CD4-positive, CD25-positive, alpha-beta regulatory T cell (primary cell): Measurements from ENCODE around the gene AOPEP. TPM values are rescaled to one million over a fixed set of nuclear protein-coding genes. Genes with fewer than 3 reads are reported as not detected.

Experiments
- ATAC-seq, 2 donors: fragments of 150-1000 bp; cut with Tn5 transposase; one replicate each; pipeline ENCODE4 v1.10.0; 2021; ENCODE audit warnings: low read depth in 2 of 2, moderate number of reproducible peaks in 2 of 2, moderate library complexity in 1 of 2
- DNase-seq, 3 donors: peaks; one replicate each; pipeline versions ENCODE4 v3.0.0 to v3.0.0-alpha.2; 2012 to 2022; ENCODE audit warnings: mixed read lengths in 1 of 3
- H3K27ac ChIP-seq: one replicate; pipeline ENCODE4 v1.7.0; 2013; ENCODE audit warnings: mild to moderate bottlenecking, low read length; ENCODE audit not compliant: insufficient read depth, poor library complexity, severe bottlenecking
- H3K27me3 ChIP-seq: one replicate; pipeline ENCODE4 v1.7.0; 2013; ENCODE audit warnings: low read length; ENCODE audit not compliant: control insufficient read depth, insufficient read depth
- H3K36me3 ChIP-seq: one replicate; pipeline ENCODE4 v1.7.0; 2013; ENCODE audit warnings: mild to moderate bottlenecking, low read length, moderate library complexity; ENCODE audit not compliant: control insufficient read depth, insufficient read depth
- H3K4me1 ChIP-seq: 2 replicates; pipeline ENCODE4 v1.7.0; 2013; ENCODE audit warnings: mild to moderate bottlenecking, low read length; ENCODE audit not compliant: insufficient read depth, control insufficient read depth, poor library complexity, severe bottlenecking
- H3K4me3 ChIP-seq: one replicate; pipeline ENCODE4 v1.7.0; 2013; ENCODE audit warnings: low read depth, mild to moderate bottlenecking, low read length, moderate library complexity
- H3K9me3 ChIP-seq, 2 experiments: 1 replicate in 1 of 2; 2 replicates in 1 of 2; pipeline ENCODE4 v1.7.0; 2013; ENCODE audit warnings: low read length in 2 of 2, mild to moderate bottlenecking in 1 of 2, moderate library complexity in 1 of 2; ENCODE audit not compliant: control insufficient read depth in 2 of 2
- H3K27ac Mint-ChIP-seq, 3 donors: one replicate each; pipeline ENCODE4 v1.8.0; 2020 to 2022; ENCODE audit warnings: mild to moderate bottlenecking in 3 of 3, mixed read lengths in 3 of 3, moderate library complexity in 2 of 3
- H3K27me3 Mint-ChIP-seq: one replicate; pipeline ENCODE4 v1.8.0; 2022; ENCODE audit warnings: mild to moderate bottlenecking, mixed read lengths
- H3K36me3 Mint-ChIP-seq: one replicate; pipeline ENCODE4 v1.8.0; 2020; ENCODE audit warnings: mixed read lengths
- H3K4me1 Mint-ChIP-seq, 4 donors: one replicate each; pipeline ENCODE4 v1.8.0; 2020 to 2022; ENCODE audit warnings: mixed read lengths in 4 of 4, mild to moderate bottlenecking in 1 of 4
- H3K4me3 Mint-ChIP-seq, 4 donors: one replicate each; pipeline ENCODE4 v1.8.0; 2020 to 2022; ENCODE audit warnings: mild to moderate bottlenecking in 4 of 4, mixed read lengths in 4 of 4, moderate library complexity in 3 of 4
- H3K9me3 Mint-ChIP-seq, 7 donors: one replicate each; pipeline ENCODE4 v1.8.0; 2020 to 2022; ENCODE audit warnings: mixed read lengths in 7 of 7, mild to moderate bottlenecking in 3 of 7, moderate library complexity in 2 of 7
- polyA plus RNA-seq, 4 donors: library from polyadenylated mRNA; unstranded; fragments of 300-500 nt; fragmentation: Illumina TruSeq; gene quantifications; one replicate each; pipeline ENCODE4 v1.2.3, GENCODE V29; 2021
- total RNA-seq: library from RNA; stranded (reverse); gene quantifications from one replicate; pipeline ENCODE4 v1.2.3, GENCODE V29; 2022

AOPEP gene
- total and polyA plus RNA-seq, 5 donors from 2014 or later: 4.6 to 12.9 (median 6.4) TPM

DNA sequence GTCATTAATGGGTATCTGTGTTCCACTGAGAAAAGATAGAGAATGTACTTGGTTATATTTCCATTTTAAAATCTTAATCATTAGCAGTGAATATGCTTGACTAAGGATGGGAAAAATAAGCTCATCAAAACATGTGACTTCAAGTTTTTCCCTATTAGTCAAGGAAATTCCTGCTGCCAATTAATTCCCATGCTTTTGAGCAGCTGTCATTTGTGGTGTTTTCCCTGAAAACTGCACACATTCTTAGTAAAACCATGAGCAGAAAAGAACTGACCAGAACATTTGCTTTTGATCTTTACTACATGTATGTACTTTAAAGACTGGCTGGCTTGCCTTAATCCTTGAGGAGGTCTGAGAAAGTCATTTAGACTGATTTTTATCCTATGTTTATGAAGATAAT is 75.2 kb downstream of the AOPEP start:
- Mint-ChIP-seq H3K27me3 (no peaks in the 10 kb centered on the region), H3K9me3 (no peaks in the 10 kb centered on the region), H3K27ac (no peak overlapping the region), H3K4me3 (no peak overlapping the region), H3K36me3 (peaks cover 35% of the 10 kb centered on the region), H3K4me1 (peaks cover 10 to 24% (median 16%) of the 10 kb centered on the region in 4 donors)
- ATAC-seq: no peak
- Histone ChIP-seq H3K36me3 (peaks cover 5% of the 10 kb centered on the region), H3K9me3 (no peaks in the 10 kb centered on the region), H3K4me3 (no peak overlapping the region), H3K4me1 (no peaks in the 10 kb centered on the region), H3K27me3 (no peaks in the 10 kb centered on the region), H3K27ac (no peak overlapping the region)
- DNase-seq: no peak

DNA sequence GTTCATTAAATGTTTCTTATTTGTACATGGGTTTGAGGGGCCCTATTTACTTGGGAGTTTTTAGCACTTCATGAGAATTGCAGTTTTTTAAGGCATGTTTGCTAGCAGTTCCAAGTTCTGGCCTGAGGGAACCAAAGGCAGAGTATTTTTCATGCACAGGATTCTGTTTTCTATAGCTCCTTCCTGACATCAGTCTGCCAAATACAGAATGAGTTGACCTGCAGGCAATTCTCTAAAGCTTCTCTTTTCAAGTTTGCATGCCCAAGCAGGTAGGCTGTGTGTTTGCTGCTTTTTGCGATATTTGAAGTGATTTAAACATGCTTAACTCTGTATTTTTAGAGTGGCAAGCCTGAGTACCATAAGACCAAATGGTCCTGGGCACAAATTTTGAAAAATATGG is 75.8 kb downstream of the AOPEP start:
- H3K36me3 Mint-ChIP-seq: peaks cover 36% of the 10 kb centered on the region
- ATAC-seq (no peak), DNase-seq (no peak)
- peaks cover 9 to 24% (median 14%) of the 10 kb centered on the region in 4 donors for H3K4me1 Mint-ChIP-seq
- Histone ChIP-seq H3K27me3 (no peaks in the 10 kb centered on the region), H3K9me3 (no peaks in the 10 kb centered on the region), H3K36me3 (peaks cover 5% of the 10 kb centered on the region), H3K4me3 (no peak overlapping the region), H3K4me1 (no peaks in the 10 kb centered on the region), H3K27ac (no peak overlapping the region)
- no peak overlapping the region for H3K27ac Mint-ChIP-seq
- no peaks in the 10 kb centered on the region for H3K9me3 Mint-ChIP-seq
- H3K27me3 Mint-ChIP-seq: no peaks in the 10 kb centered on the region
- no peak overlapping the region for H3K4me3 Mint-ChIP-seq

- H3K4me3 Mint-ChIP-seq: no peak overlapping the region
- Histone ChIP-seq H3K4me3 (no peak overlapping the region), H3K9me3 (no peaks in the 10 kb centered on the region), H3K27ac (no peak overlapping the region), H3K4me1 (no peaks in the 10 kb centered on the region), H3K36me3 (peaks cover 5% of the 10 kb centered on the region), H3K27me3 (no peaks in the 10 kb centered on the region)
- DNase-seq: peak in 1 of 3 donors; percentile 25
- H3K36me3 Mint-ChIP-seq: peaks cover 42% of the 10 kb centered on the region
- no peaks in the 10 kb centered on the region for H3K9me3 Mint-ChIP-seq
- H3K27ac Mint-ChIP-seq: peak overlapping the region in 2 of 3 donors; percentile 32 to 77
- peaks cover 9 to 24% (median 16%) of the 10 kb centered on the region in 4 donors for H3K4me1 Mint-ChIP-seq
- ATAC-seq: no peak
- no peaks in the 10 kb centered on the region for H3K27me3 Mint-ChIP-seq
Measured at GRCh38 chr9:94802793-94803192, 76.3 kb downstream of the AOPEP start.

DNA sequence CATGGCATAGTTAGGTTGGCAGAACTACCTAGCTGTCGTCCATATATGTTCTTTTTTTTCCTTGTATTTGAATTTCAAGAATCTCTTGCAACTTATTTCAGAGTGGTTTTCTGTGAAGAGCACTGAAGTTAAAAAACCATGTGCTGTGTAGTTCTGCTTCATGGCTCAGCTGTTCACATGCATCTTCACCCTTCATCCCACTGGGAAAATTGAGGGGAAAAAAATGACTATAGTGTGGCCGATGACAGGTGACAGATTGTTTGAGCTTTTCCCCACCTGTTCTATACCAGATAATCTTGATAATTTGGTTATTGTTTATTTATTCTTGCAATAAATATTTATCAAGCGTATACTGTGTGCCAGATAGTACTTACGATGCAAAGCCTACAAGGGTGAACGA is 77.8 kb downstream of the AOPEP start:
- H3K4me1 Mint-ChIP-seq: peaks cover 9 to 24% (median 16%) of the 10 kb centered on the region in 4 donors

DNA sequence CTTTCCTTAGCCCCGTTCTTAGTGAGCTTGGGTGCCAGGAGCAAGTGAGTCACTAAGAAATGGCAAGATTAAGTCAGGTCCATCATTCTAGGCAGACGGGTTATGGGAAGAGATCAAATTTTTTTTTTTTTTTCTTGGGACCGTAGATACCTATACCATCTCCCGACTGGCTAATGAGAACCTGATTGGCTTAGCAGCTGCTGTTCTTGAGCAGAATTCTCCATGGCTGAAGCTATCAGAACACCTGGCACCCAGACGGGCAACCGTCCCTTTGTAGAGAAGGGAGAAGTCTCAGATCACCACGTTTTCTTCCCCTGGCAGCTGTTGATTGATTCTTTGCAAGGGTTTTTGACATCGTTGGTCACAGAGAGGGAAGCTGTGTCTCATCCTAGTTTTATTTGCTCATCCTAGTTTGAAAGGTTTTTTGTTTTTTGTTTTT is 78.6 kb downstream of the AOPEP start:
- Histone ChIP-seq H3K4me1 (no peaks in the 10 kb centered on the region), H3K36me3 (peaks cover 5% of the 10 kb centered on the region), H3K9me3 (no peaks in the 10 kb centered on the region), H3K27ac (no peak overlapping the region), H3K27me3 (no peaks in the 10 kb centered on the region), H3K4me3 (no peak overlapping the region)
- Mint-ChIP-seq H3K4me3 (no peak overlapping the region), H3K27me3 (no peaks in the 10 kb centered on the region), H3K9me3 (no peaks in the 10 kb centered on the region), H3K4me1 (peaks cover 9 to 24% (median 16%) of the 10 kb centered on the region in 4 donors), H3K27ac (peak overlapping the region in 1 of 3 donors; percentile 0), H3K36me3 (peaks cover 38% of the 10 kb centered on the region)
- ATAC-seq: no peak
- DNase-seq: no peak

More for the DNA sequence above, 77.8 kb downstream of the AOPEP start:
- ATAC-seq: no peak
- Histone ChIP-seq H3K4me1 (no peaks in the 10 kb centered on the region), H3K36me3 (peaks cover 5% of the 10 kb centered on the region), H3K4me3 (no peak overlapping the region), H3K27ac (no peak overlapping the region), H3K9me3 (no peaks in the 10 kb centered on the region), H3K27me3 (no peaks in the 10 kb centered on the region)
- no peaks in the 10 kb centered on the region for H3K9me3 Mint-ChIP-seq
- no peak overlapping the region for H3K4me3 Mint-ChIP-seq
- H3K27me3 Mint-ChIP-seq: no peaks in the 10 kb centered on the region
- no peak for DNase-seq
- H3K36me3 Mint-ChIP-seq: peaks cover 41% of the 10 kb centered on the region
- H3K27ac Mint-ChIP-seq: peak overlapping the region in 1 of 3 donors; percentile 0

GRCh38 chr9:94805585-94805984 is 79.1 kb downstream of the AOPEP start:
- Histone ChIP-seq H3K9me3 (no peaks in the 10 kb centered on the region), H3K27me3 (no peaks in the 10 kb centered on the region), H3K4me3 (no peak overlapping the region), H3K27ac (no peak overlapping the region), H3K36me3 (peaks cover 5% of the 10 kb centered on the region), H3K4me1 (no peaks in the 10 kb centered on the region)
- Mint-ChIP-seq H3K36me3 (peaks cover 33% of the 10 kb centered on the region), H3K27me3 (no peaks in the 10 kb centered on the region), H3K9me3 (no peaks in the 10 kb centered on the region), H3K4me1 (peaks cover 9 to 24% (median 16%) of the 10 kb centered on the region in 4 donors), H3K4me3 (no peak overlapping the region), H3K27ac (no peak overlapping the region)
- DNase-seq: no peak
- ATAC-seq: no peak

GRCh38 chr9:94806307-94806893 is 79.9 kb downstream of the AOPEP start:
- H3K27me3 ChIP-seq: no peaks in the 10 kb centered on the region
- H3K4me3 Mint-ChIP-seq: no peak overlapping the region
- H3K9me3 Mint-ChIP-seq: no peaks in the 10 kb centered on the region
- no peak for ATAC-seq
- H3K4me1 Mint-ChIP-seq: peaks cover 9 to 24% (median 16%) of the 10 kb centered on the region in 4 donors
- no peak overlapping the region for H3K27ac ChIP-seq
- no peaks in the 10 kb centered on the region for H3K9me3 ChIP-seq
- peak overlapping the region in 2 of 3 donors; percentile 13 to 68 for H3K27ac Mint-ChIP-seq
- no peaks in the 10 kb centered on the region for H3K36me3 ChIP-seq
- no peak for DNase-seq
- no peaks in the 10 kb centered on the region for H3K4me1 ChIP-seq
- peaks cover 26% of the 10 kb centered on the region for H3K36me3 Mint-ChIP-seq
- H3K4me3 ChIP-seq: no peak overlapping the region
- no peaks in the 10 kb centered on the region for H3K27me3 Mint-ChIP-seq

DNA sequence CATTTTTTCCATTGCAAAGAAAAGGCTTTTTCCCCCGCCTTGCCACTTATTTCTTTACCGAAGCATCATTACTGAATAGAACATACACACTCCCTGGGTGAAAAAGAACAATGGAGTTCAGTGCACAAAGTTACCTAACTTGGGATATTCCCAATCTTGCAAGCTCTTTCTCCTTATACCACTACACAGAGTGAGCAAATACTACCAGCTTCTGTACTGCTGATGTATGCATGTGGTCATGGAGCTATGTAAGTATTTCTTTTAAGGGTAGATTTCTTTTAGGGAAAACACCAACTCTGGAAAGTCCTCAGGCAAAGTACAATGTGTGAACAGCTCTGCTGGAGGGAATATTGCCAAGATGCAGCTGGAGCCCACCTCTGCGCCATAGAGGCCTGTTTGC is 81.1 kb downstream of the AOPEP start:
- Histone ChIP-seq H3K9me3 (no peaks in the 10 kb centered on the region), H3K27ac (no peak overlapping the region), H3K27me3 (no peaks in the 10 kb centered on the region), H3K4me1 (no peaks in the 10 kb centered on the region), H3K36me3 (no peaks in the 10 kb centered on the region), H3K4me3 (no peak overlapping the region)
- no peak for DNase-seq
- Mint-ChIP-seq H3K4me3 (no peak overlapping the region), H3K9me3 (no peaks in the 10 kb centered on the region), H3K4me1 (peaks cover 6 to 22% (median 14%) of the 10 kb centered on the region in 4 donors), H3K36me3 (peaks cover 18% of the 10 kb centered on the region), H3K27me3 (no peaks in the 10 kb centered on the region), H3K27ac (peak overlapping the region in 1 of 3 donors; percentile 61)
- ATAC-seq: no peak
